H1 (cell line): Measurements from ENCODE around the gene NEDD4L. TPM values are rescaled to one million over a fixed set of nuclear protein-coding genes. Genes with fewer than 3 reads are reported as not detected.

Experiments
- CTCF ChIA-PET: fragments of 300-600 bp; sonication (Branson Sonifier 250); formaldehyde crosslinking; loops from one replicate; lab custom pipeline; 2021; ENCODE audit not compliant: partially characterized antibody; lab: Charles Lee
- POLR2A ChIA-PET: fragments of 300-600 bp; sonication (Branson Sonifier 250); formaldehyde crosslinking; loops from one replicate; lab custom pipeline; 2021; ENCODE audit warnings: inconsistent platforms; ENCODE audit not compliant: partially characterized antibody; lab: Charles Lee
- DNase-seq, 2 experiments: peaks; one replicate each; pipeline versions ENCODE4 v3.0.0 to v3.0.0-alpha.2; 2010 to 2022; ENCODE audit warnings: low spot score in 2 of 2, low read depth in 1 of 2, mixed read lengths in 1 of 2
- FAIRE-seq: peaks from 2 replicates; lab custom pipeline; 2011; peaks lifted over from hg19 to GRCh38; lab: Jason Lieb, UNC
- H2AFZ ChIP-seq: 2 replicates; pipeline ENCODE4 v1.8.1; 2012; ENCODE audit warnings: low read length, inconsistent platforms
- H2AK5ac ChIP-seq: 2 replicates; pipeline ENCODE4 v1.6.1; 2013; ENCODE audit warnings: low read depth, low read length
- H2BK120ac ChIP-seq: replicated peaks from 2 replicates; pipeline ENCODE3; 2013; ENCODE audit warnings: low read depth, low read length, inconsistent platforms
- H2BK12ac ChIP-seq: 2 replicates; pipeline ENCODE4 v1.6.1; 2013; ENCODE audit warnings: low read depth, low read length
- H2BK15ac ChIP-seq: 2 replicates; pipeline ENCODE4 v1.6.1; 2013; ENCODE audit warnings: low read length
- H2BK20ac ChIP-seq: 2 replicates; pipeline ENCODE4 v1.6.1; 2013; ENCODE audit warnings: low read length
- H2BK5ac ChIP-seq: 2 replicates; pipeline ENCODE4 v1.6.1; 2013; ENCODE audit warnings: low read depth, low read length
- H3K14ac ChIP-seq: 2 replicates; pipeline ENCODE4 v1.6.1; 2013; ENCODE audit warnings: inconsistent platforms; ENCODE audit not compliant: insufficient read length
- H3K18ac ChIP-seq: 2 replicates; pipeline ENCODE4 v1.6.1; 2013; ENCODE audit warnings: low read length; ENCODE audit errors: extremely low read depth
- H3K23ac ChIP-seq: 2 replicates; pipeline ENCODE4 v1.6.1; 2013; ENCODE audit warnings: inconsistent platforms; ENCODE audit not compliant: insufficient read length
- H3K23me2 ChIP-seq: 2 replicates; pipeline ENCODE4 v1.6.1; 2013; ENCODE audit warnings: low read depth, low read length
- H3K27ac ChIP-seq: 2 replicates; pipeline ENCODE4 v1.6.1; 2011; ENCODE audit warnings: low read depth, low read length, inconsistent platforms
- H3K27me3 ChIP-seq, 4 experiments: replicated peaks in 1 of 4; 1 replicate in 1 of 4; 2 replicates in 3 of 4; pipeline versions ENCODE4 v1.6.1 to v1.8.1; 2011 to 2013; ENCODE audit warnings: low read length in 3 of 4, mild to moderate bottlenecking in 3 of 4, inconsistent platforms in 2 of 4, mixed read lengths in 2 of 4, moderate library complexity in 1 of 4; ENCODE audit not compliant: control insufficient read depth in 3 of 4, insufficient read depth in 3 of 4; ENCODE audit errors: extremely low read depth in 1 of 4
- H3K36me3 ChIP-seq, 4 experiments: 2 replicates each; pipeline versions ENCODE4 v1.6.1 to v1.8.1; 2011 to 2013; ENCODE audit warnings: mild to moderate bottlenecking in 4 of 4, low read length in 3 of 4, moderate library complexity in 2 of 4, control low read depth in 1 of 4, inconsistent platforms in 1 of 4; ENCODE audit not compliant: insufficient read depth in 4 of 4, control insufficient read depth in 2 of 4
- H3K4ac ChIP-seq: replicated peaks from 2 replicates; pipeline ENCODE3; 2013; ENCODE audit warnings: low read length, low read depth, mixed read lengths, inconsistent platforms; ENCODE audit not compliant: insufficient read length
- H3K4me1 ChIP-seq, 4 experiments: replicated peaks in 1 of 4; 1 replicate in 1 of 4; 2 replicates in 3 of 4; pipeline versions ENCODE4 v1.6.1 to v1.8.1; 2011 to 2013; ENCODE audit warnings: low read length in 3 of 4, inconsistent platforms in 2 of 4, mixed read lengths in 1 of 4; ENCODE audit not compliant: insufficient read depth in 4 of 4, control insufficient read depth in 3 of 4
- H3K4me2 ChIP-seq, 2 experiments: 2 replicates each; pipeline versions ENCODE4 v1.6.1 to v1.8.1; 2011 to 2013; ENCODE audit warnings: low read depth in 2 of 2, low read length in 2 of 2, control low read depth in 1 of 2, inconsistent platforms in 1 of 2, mild to moderate bottlenecking in 1 of 2; ENCODE audit not compliant: insufficient read depth in 1 of 2
- H3K4me3 ChIP-seq, 4 experiments: fragments of 200-600, 300-600 bp in 1 of 4; sonication (generic), shearing (Covaris generic), sonication (Bioruptor Twin) in 1 of 4; 2 replicates each; pipeline versions ENCODE4 v1.5.1 to v1.8.1; 2011 to 2016; ENCODE audit warnings: low read length in 4 of 4, low read depth in 3 of 4, control low read depth in 2 of 4, inconsistent platforms in 2 of 4, mild to moderate bottlenecking in 2 of 4, mixed read lengths in 1 of 4, moderate library complexity in 1 of 4; ENCODE audit not compliant: insufficient read depth in 2 of 4; ENCODE audit errors: extremely low read depth in 1 of 4
- H3K56ac ChIP-seq: replicated peaks from 2 replicates; pipeline ENCODE3; 2013; ENCODE audit warnings: low read depth, mild to moderate bottlenecking, mixed read lengths, low read length, inconsistent platforms; ENCODE audit not compliant: insufficient read length
- H3K79me1 ChIP-seq: 2 replicates; pipeline ENCODE4 v1.6.1; 2013; ENCODE audit warnings: low read depth, low read length, control low read depth
- H3K79me2 ChIP-seq, 2 experiments: 2 replicates each; pipeline versions ENCODE4 v1.6.1 to v1.8.1; 2012 to 2013; ENCODE audit warnings: low read length in 2 of 2, mild to moderate bottlenecking in 2 of 2, inconsistent platforms in 1 of 2; ENCODE audit not compliant: insufficient read depth in 2 of 2, control insufficient read depth in 1 of 2
- H3K9ac ChIP-seq, 4 experiments: replicated peaks in 1 of 4; 1 replicate in 1 of 4; 2 replicates in 3 of 4; pipeline versions ENCODE4 v1.6.1 to v1.8.1; 2011 to 2013; ENCODE audit warnings: low read depth in 3 of 4, low read length in 3 of 4, control low read depth in 2 of 4, mild to moderate bottlenecking in 2 of 4, moderate library complexity in 2 of 4, inconsistent platforms in 1 of 4; ENCODE audit errors: extremely low read depth in 1 of 4
- H3K9me3 ChIP-seq, 2 experiments: 2 replicates each; pipeline versions ENCODE4 v1.6.1 to v1.8.1; 2012 to 2013; ENCODE audit warnings: mild to moderate bottlenecking in 2 of 2, moderate library complexity in 2 of 2, control low read depth in 1 of 2, inconsistent platforms in 1 of 2, low read depth in 1 of 2, low read length in 1 of 2, mixed read lengths in 1 of 2; ENCODE audit not compliant: insufficient read depth in 2 of 2
- H4K20me1 ChIP-seq, 2 experiments: replicated peaks in 1 of 2; 2 replicates each; pipeline versions ENCODE3 to v1.8.1; 2011 to 2013; ENCODE audit warnings: inconsistent platforms in 2 of 2, low read length in 2 of 2, mild to moderate bottlenecking in 1 of 2; ENCODE audit not compliant: insufficient read depth in 2 of 2, control insufficient read depth in 1 of 2
- H4K5ac ChIP-seq: 2 replicates; pipeline ENCODE4 v1.6.1; 2013; ENCODE audit warnings: low read length, low read depth, mixed read lengths, inconsistent platforms; ENCODE audit not compliant: insufficient read length
- H4K8ac ChIP-seq: 2 replicates; pipeline ENCODE4 v1.8.0; 2013; ENCODE audit warnings: mild to moderate bottlenecking, moderate library complexity, low read length, inconsistent platforms; ENCODE audit not compliant: insufficient read depth; ENCODE audit errors: extremely low read depth
- H4K91ac ChIP-seq: replicated peaks from 2 replicates; pipeline ENCODE3; 2013; ENCODE audit warnings: low read length, mixed read lengths, inconsistent platforms; ENCODE audit not compliant: insufficient read length
- ASH2L ChIP-seq: fragments of 200-600, 300-600 bp; sonication (generic); IDR thresholded peaks from one replicate; pipeline ENCODE4 v1.7.1; 2017; ENCODE audit warnings: low read length
- BCL11A ChIP-seq, 2 experiments: IDR thresholded peaks; one replicate each; pipeline ENCODE4 v1.6.1; 2011; ENCODE audit warnings: low read depth in 2 of 2, low read length in 2 of 2, mild to moderate bottlenecking in 2 of 2
- HDAC6 ChIP-seq: IDR thresholded peaks from one replicate; pipeline ENCODE4 v1.7.1; 2012; ENCODE audit warnings: low read depth, mild to moderate bottlenecking, inconsistent platforms, low read length, moderate library complexity
- KDM5A ChIP-seq: fragments of 200-600 bp; IDR thresholded peaks from 2 replicates; pipeline ENCODE4 v1.7.1; 2012; ENCODE audit warnings: mild to moderate bottlenecking, low read length, inconsistent platforms, mixed read lengths
- MAX ChIP-seq: IDR thresholded peaks from 2 replicates; pipeline ENCODE4 v1.6.1; 2012; ENCODE audit warnings: inconsistent platforms
- RAD21 ChIP-seq, 2 experiments: IDR thresholded peaks in 1 of 2; conservative IDR thresholded peaks in 1 of 2; 2 replicates each; pipeline ENCODE4 v1.6.1; 2011; ENCODE audit warnings: low read depth in 2 of 2, low read length in 2 of 2, improper control_type of control experiment in 1 of 2, inconsistent platforms in 1 of 2, mild to moderate bottlenecking in 1 of 2, moderate library complexity in 1 of 2
- SP1 ChIP-seq: IDR thresholded peaks from 2 replicates; pipeline ENCODE4 v1.6.1; 2011; ENCODE audit warnings: low read depth, low read length
- TAF7 ChIP-seq: optimal IDR thresholded peaks from 2 replicates; pipeline ENCODE3; 2011; ENCODE audit warnings: low read depth, mild to moderate bottlenecking, inconsistent platforms, low read length, moderate library complexity, borderline replicate concordance
- TCF12 ChIP-seq: IDR thresholded peaks from 2 replicates; pipeline ENCODE4 v1.6.1; 2011; ENCODE audit warnings: low read depth, mild to moderate bottlenecking, low read length
- WGBS, 2 experiments: shearing (Covaris generic) in 1 of 2; methylation state at CpG; one replicate each; pipeline versions ENCODE4 v1.1.6 to v1.1.7; 2013 to 2015; ENCODE audit warnings: low lambda C conversion rate in 2 of 2, mixed read lengths in 2 of 2, inconsistent platforms in 1 of 2, low coverage in 1 of 2, missing lambda C conversion rate in 1 of 2; ENCODE audit not compliant: insufficient replicate concordance in 2 of 2, insufficient coverage in 1 of 2, insufficient read length in 1 of 2; ENCODE audit errors: extremely low coverage in 1 of 2, missing lambda C conversion rate in 1 of 2; 5-methylcytosine and 5-hydroxymethylcytosine counted together
- polyA plus RNA-seq, 7 experiments: library from polyadenylated mRNA; depleted of rRNA in 3 of 7; stranded (reverse) in 5 of 7; unstranded in 2 of 7; fragments of >200 nt in 5 of 7; fragments of 200-250 nt in 2 of 7; gene quantifications; 1 replicate in 5 of 7; 2 replicates in 1 of 7; 4 replicates in 1 of 7; pipeline versions ENCODE4 v1.2.1 to v1.2.3, GENCODE V29; 2011 to 2013; ENCODE audit warnings: missing spikeins in 2 of 7, mixed read lengths in 2 of 7
- total RNA-seq: library from RNA; stranded (reverse); fragmentation: NEBNext Ultra II Directional; extraction: Animal tissue kit (Norgen Biotek cat#: 25700); gene quantifications from 2 replicates; pipeline ENCODE4 v1.2.1, GENCODE V29; 2021

The NEDD4L gene
- total and polyA plus RNA-seq, 2 of the 8 experiments (the other 6 are each of a cell fraction or from before 2014, with no cell fraction given), result 37.3 to 69.8 TPM

DNA sequence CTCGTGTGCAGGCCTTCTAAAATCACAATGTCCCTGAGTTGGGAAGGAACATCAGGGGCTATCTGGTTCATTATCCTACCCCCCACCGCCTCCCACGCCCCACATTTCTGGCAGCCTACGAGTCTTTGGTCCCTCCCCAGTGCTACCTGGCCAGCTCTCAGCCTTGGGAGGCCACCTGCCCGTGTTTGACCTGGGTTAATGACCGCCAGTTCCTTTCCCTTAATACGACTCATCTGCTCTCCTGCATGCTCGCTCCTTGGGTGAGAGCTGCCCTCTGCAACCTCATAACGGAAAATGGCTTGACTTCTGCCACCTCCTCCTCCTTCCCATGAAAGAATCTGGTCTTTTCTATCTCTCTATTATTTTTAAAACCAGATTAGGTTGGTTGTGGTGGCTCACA, 112.5 kb downstream of the NEDD4L start:
- Histone ChIP-seq H2BK120ac (no peak overlapping the region), H2BK12ac (no peak overlapping the region), H4K91ac (no peak overlapping the region), H3K23ac (no peak overlapping the region), H3K27me3 (no peaks in the 10 kb centered on the region), H3K4me3 (no peak overlapping the region), H3K14ac (no peak overlapping the region), H4K5ac (no peak overlapping the region), H2BK15ac (no peak overlapping the region), H3K9me3 (no peaks in the 10 kb centered on the region), H4K8ac (no peak overlapping the region), H3K79me1 (peaks cover 5% of the 10 kb centered on the region; the same call in 1 of the 2 replicates), H2BK20ac (no peak overlapping the region), H3K4me1 (no peaks in the 10 kb centered on the region; a peak in 1 of 7 replicates), H2BK5ac (no peak overlapping the region)
- DNase-seq, result no peak
- POLR2A ChIA-PET, result no interaction called here
- CTCF ChIA-PET, result interaction anchor here (0.6 to 1.7 kb wide), 2 partner anchors 20 to 32 kb away, joined by 3 to 7 read pairs; no protein-coding TSS in a partner anchor
- no peak for FAIRE-seq
- TF ChIP-seq TAF7 (no peak), RAD21 (IDR thresholded peaks at IDR 0.05 in 1 of 2, conservative IDR thresholded peaks at IDR 0.05 in 1 of 2; ENCODE audit: low read depth in 2 of 2, low read length in 2 of 2) (no peak), TCF12 (no peak), KDM5A (no peak), SP1 (no peak), ASH2L (no peak), HDAC6 (no peak), BCL11A (IDR thresholded peaks at IDR 0.05; ENCODE audit: low read depth in 2 of 2, low read length in 2 of 2) (no peak), MAX (no peak)
- TF ChIP-seq, all 59 proteins: peak for 0
- Histone ChIP-seq H2AK5ac (no peak overlapping the region), H3K27ac (no peak overlapping the region), H2AFZ (no peak overlapping the region), H3K36me3 (no peaks in the 10 kb centered on the region), H3K9ac (no peak overlapping the region), H3K23me2 (peaks cover 2% of the 10 kb centered on the region; the same call in 1 of the 2 replicates), H3K79me2 (peaks cover 7 to 47% of the 10 kb centered on the region in 2 experiments; a peak in 3 of 4 replicates), H3K18ac (no peak overlapping the region), H3K56ac (no peak overlapping the region), H3K4me2 (no peak overlapping the region), H3K4ac (no peak overlapping the region), H4K20me1 (peaks cover 0 to 5% of the 10 kb centered on the region in 2 experiments)
- 79% methylated on average over 7 of the region's 9 CpGs; no CpG with 5 or more reads in 1 of the 2 experiments for WGBS, 2 experiments
